Mesenchymal stem cell (in vitro differentiated cells and primary cell): ENCODE results near the gene FRAS1.

ENCODE experiments used
- DNase-seq: peaks from one replicate; pipeline ENCODE4 v3.0.0-alpha.2; 2013
- H2AFZ ChIP-seq: one replicate; pipeline ENCODE4 v1.6.1; 2013; ENCODE audit warnings: low read depth, mild to moderate bottlenecking, control low read depth, inconsistent platforms, low read length, moderate library complexity
- H2AK5ac ChIP-seq: 2 replicates; pipeline ENCODE4 v1.6.1; 2013; ENCODE audit warnings: low read length, moderate library complexity, mild to moderate bottlenecking, inconsistent platforms; ENCODE audit not compliant: severe bottlenecking
- H2BK120ac ChIP-seq: one replicate; pipeline ENCODE4 v1.6.1; 2013; ENCODE audit warnings: low read depth, mild to moderate bottlenecking, inconsistent platforms, low read length, moderate library complexity
- H2BK12ac ChIP-seq, 2 experiments: one replicate each; pipeline ENCODE4 v1.6.1; 2013; ENCODE audit warnings: inconsistent platforms in 2 of 2, low read length in 2 of 2, mild to moderate bottlenecking in 2 of 2, moderate library complexity in 2 of 2, control low read depth in 1 of 2
- H2BK15ac ChIP-seq: one replicate; pipeline ENCODE4 v1.6.1; 2013; ENCODE audit warnings: mild to moderate bottlenecking, low read depth, inconsistent platforms; ENCODE audit not compliant: poor library complexity, severe bottlenecking
- H2BK5ac ChIP-seq: 2 replicates; pipeline ENCODE4 v1.6.1; 2013; ENCODE audit warnings: low read depth, mild to moderate bottlenecking, low read length, control low read depth, inconsistent platforms; ENCODE audit not compliant: poor library complexity, severe bottlenecking
- H3K14ac ChIP-seq, 2 experiments: one replicate each; pipeline ENCODE4 v1.6.1; 2013; ENCODE audit warnings: inconsistent platforms in 2 of 2, low read length in 2 of 2, control low read depth in 1 of 2, mild to moderate bottlenecking in 1 of 2, moderate library complexity in 1 of 2
- H3K18ac ChIP-seq, 2 experiments: one replicate each; pipeline ENCODE4 v1.6.1; 2013; ENCODE audit warnings: inconsistent platforms in 2 of 2, low read length in 2 of 2, control low read depth in 1 of 2, low read depth in 1 of 2, mild to moderate bottlenecking in 1 of 2
- H3K23ac ChIP-seq, 2 experiments: one replicate each; pipeline ENCODE4 v1.6.1; 2013; ENCODE audit warnings: inconsistent platforms in 2 of 2, low read length in 2 of 2, mild to moderate bottlenecking in 2 of 2, moderate library complexity in 2 of 2, control low read depth in 1 of 2
- H3K27ac ChIP-seq: 2 replicates; pipeline ENCODE4 v1.5.1; 2013; ENCODE audit warnings: mild to moderate bottlenecking, moderate library complexity, low read length, control low read depth, inconsistent platforms; ENCODE audit not compliant: poor library complexity, severe bottlenecking
- H3K27me3 ChIP-seq, 2 experiments: 2 replicates each; pipeline versions ENCODE4 v1.6.1 to v1.7.0; 2013; ENCODE audit warnings: low read length in 2 of 2, mild to moderate bottlenecking in 2 of 2, moderate library complexity in 2 of 2, control low read depth in 1 of 2, inconsistent platforms in 1 of 2; ENCODE audit not compliant: control insufficient read depth in 1 of 2, insufficient read depth in 1 of 2
- H3K36me3 ChIP-seq, 2 experiments: 2 replicates each; pipeline versions ENCODE4 v1.6.1 to v1.7.0; 2013; ENCODE audit warnings: low read length in 2 of 2, control low read depth in 1 of 2, inconsistent platforms in 1 of 2, low read depth in 1 of 2, mild to moderate bottlenecking in 1 of 2; ENCODE audit not compliant: insufficient read depth in 2 of 2, control insufficient read depth in 1 of 2
- H3K4ac ChIP-seq, 2 experiments: one replicate each; pipeline ENCODE4 v1.6.1; 2013; ENCODE audit warnings: inconsistent platforms in 2 of 2, low read length in 2 of 2, mild to moderate bottlenecking in 2 of 2, moderate library complexity in 2 of 2, control low read depth in 1 of 2, low read depth in 1 of 2
- H3K4me1 ChIP-seq: 2 replicates; pipeline ENCODE4 v1.6.1; 2013; ENCODE audit warnings: low read depth, low read length, control low read depth; ENCODE audit not compliant: control insufficient read depth, insufficient read depth
- H3K4me2 ChIP-seq: 2 replicates; pipeline ENCODE4 v1.6.1; 2013; ENCODE audit warnings: low read length, mild to moderate bottlenecking, inconsistent platforms; ENCODE audit not compliant: poor library complexity, severe bottlenecking
- H3K4me3 ChIP-seq, 2 experiments: 2 replicates each; pipeline versions ENCODE4 v1.5.1 to v1.7.0; 2013; ENCODE audit warnings: low read length in 2 of 2, mild to moderate bottlenecking in 2 of 2, control low read depth in 1 of 2, low read depth in 1 of 2; ENCODE audit not compliant: insufficient read depth in 1 of 2
- H3K79me1 ChIP-seq: replicated peaks from 2 replicates; pipeline ENCODE4 v1.6.1; 2013; ENCODE audit warnings: mild to moderate bottlenecking, control low read depth, low read length, inconsistent platforms; ENCODE audit not compliant: poor library complexity, severe bottlenecking
- H3K9ac ChIP-seq: 2 replicates; pipeline ENCODE4 v1.7.0; 2013; ENCODE audit warnings: mild to moderate bottlenecking, low read length, moderate library complexity
- H3K9me3 ChIP-seq: 2 replicates; pipeline ENCODE4 v1.7.0; 2013; ENCODE audit warnings: mild to moderate bottlenecking, low read length; ENCODE audit not compliant: control insufficient read depth
- H4K8ac ChIP-seq: one replicate; pipeline ENCODE4 v1.6.1; 2013; ENCODE audit warnings: inconsistent platforms, mild to moderate bottlenecking, low read length, moderate library complexity
- H4K91ac ChIP-seq: one replicate; pipeline ENCODE4 v1.6.1; 2013; ENCODE audit warnings: mild to moderate bottlenecking, low read length, inconsistent platforms
- WGBS: methylation state at CpG from one replicate; pipeline ENCODE4 v1.1.7; 2013; ENCODE audit warnings: mixed read lengths; 5-methylcytosine and 5-hydroxymethylcytosine counted together

Gene FRAS1

GRCh38 chr4:78213218-78213617 lies 156.1 kb downstream of the FRAS1 start:
- Histone ChIP-seq H3K36me3 (no peaks in the 10 kb centered on the region), H2BK5ac (no peak overlapping the region), H3K4me2 (no peak overlapping the region), H2BK120ac (no peak overlapping the region), H2AK5ac (no peak overlapping the region), H3K79me1 (no peaks in the 10 kb centered on the region), H3K23ac (no peak overlapping the region), H2BK15ac (no peak overlapping the region), H3K27ac (no peak overlapping the region), H2BK12ac (no peak overlapping the region), H3K9me3 (no peaks in the 10 kb centered on the region), H3K4ac (no peak overlapping the region), H3K27me3 (no peaks in the 10 kb centered on the region), H2AFZ (no peak overlapping the region), H4K91ac (no peak overlapping the region), H3K4me3 (no peak overlapping the region), H3K14ac (no peak overlapping the region), H3K9ac (no peak overlapping the region), H3K4me1 (no peaks in the 10 kb centered on the region), H4K8ac (no peak overlapping the region), H3K18ac (no peak overlapping the region)
- WGBS, result 49% methylated on average over 3 of the region's 3 CpGs
- no peak for DNase-seq

GRCh38 chr4:78214078-78214477 lies 157.0 kb downstream of the FRAS1 start:
- Histone ChIP-seq H3K79me1 (no peaks in the 10 kb centered on the region), H2BK12ac (no peak overlapping the region), H3K4me1 (no peaks in the 10 kb centered on the region), H3K14ac (no peak overlapping the region), H3K27me3 (no peaks in the 10 kb centered on the region), H3K23ac (no peak overlapping the region), H3K18ac (no peak overlapping the region), H3K4ac (no peak overlapping the region), H3K27ac (no peak overlapping the region), H2BK5ac (no peak overlapping the region), H3K4me3 (no peak overlapping the region), H2BK15ac (no peak overlapping the region), H2AFZ (no peak overlapping the region), H3K9me3 (no peaks in the 10 kb centered on the region), H2BK120ac (no peak overlapping the region), H4K8ac (no peak overlapping the region), H3K9ac (no peak overlapping the region), H3K36me3 (no peaks in the 10 kb centered on the region), H3K4me2 (no peak overlapping the region), H4K91ac (no peak overlapping the region), H2AK5ac (no peak overlapping the region)
- no peak for DNase-seq

- Histone ChIP-seq H3K18ac (no peak overlapping the region), H3K27me3 (no peaks in the 10 kb centered on the region), H3K27ac (no peak overlapping the region), H3K9ac (no peak overlapping the region), H4K91ac (no peak overlapping the region), H3K36me3 (no peaks in the 10 kb centered on the region), H3K4ac (no peak overlapping the region), H3K4me1 (no peaks in the 10 kb centered on the region), H2AK5ac (no peak overlapping the region), H3K23ac (no peak overlapping the region), H2BK120ac (no peak overlapping the region), H2BK15ac (no peak overlapping the region), H3K4me3 (no peak overlapping the region), H3K14ac (no peak overlapping the region), H3K4me2 (no peak overlapping the region), H3K79me1 (no peaks in the 10 kb centered on the region), H2BK5ac (no peak overlapping the region), H4K8ac (no peak overlapping the region), H3K9me3 (no peaks in the 10 kb centered on the region), H2BK12ac (no peak overlapping the region), H2AFZ (no peak overlapping the region)
- no peak for DNase-seq
- WGBS, result 86% methylated on average over 2 of the region's 2 CpGs
These were observed 160.4 kb downstream of the FRAS1 start for GRCh38 chr4:78217557-78217956.

- no peak overlapping the region for H2BK12ac ChIP-seq
- DNase-seq, result no peak
- no peak overlapping the region for H4K91ac ChIP-seq
- 94% methylated on average over 2 of the region's 2 CpGs for WGBS
- H3K27ac ChIP-seq, result no peak overlapping the region
- H3K23ac ChIP-seq, result no peak overlapping the region
- no peak overlapping the region for H3K9ac ChIP-seq
- no peak overlapping the region for H3K4me2 ChIP-seq
- H4K8ac ChIP-seq, result no peak overlapping the region
- H3K4me1 ChIP-seq, result no peaks in the 10 kb centered on the region
- H2BK15ac ChIP-seq, result no peak overlapping the region
- H3K14ac ChIP-seq, result no peak overlapping the region
- no peak overlapping the region for H2AK5ac ChIP-seq
- no peaks in the 10 kb centered on the region for H3K36me3 ChIP-seq
- no peak overlapping the region for H3K4ac ChIP-seq
- H2BK120ac ChIP-seq, result no peak overlapping the region
- no peak overlapping the region for H2AFZ ChIP-seq
- no peaks in the 10 kb centered on the region for H3K79me1 ChIP-seq
- H3K9me3 ChIP-seq, result no peaks in the 10 kb centered on the region
- H3K4me3 ChIP-seq, result no peak overlapping the region
- H2BK5ac ChIP-seq, result no peak overlapping the region
- H3K18ac ChIP-seq, result no peak overlapping the region
- no peaks in the 10 kb centered on the region for H3K27me3 ChIP-seq
These were observed 161.1 kb downstream of the FRAS1 start for GRCh38 chr4:78218260-78218659.
